Measurements from ENCODE around the gene KIF21B. TPM values are rescaled to one million over a fixed set of nuclear protein-coding genes. Genes with fewer than 3 reads are reported as not detected.

The KIF21B gene
- total RNA-seq, 2 donors from 2014 or later = 1.6 to 3.4 TPM

- Histone ChIP-seq H3K36me3 (replicated peaks in 1 of 2; ENCODE audit: insufficient read depth in 1 of 2, low read depth in 2 of 2) (no peaks in the 10 kb centered on the region), H3K4me3 (no peak overlapping the region), H3K27ac (no peak overlapping the region), H3K9me3 (no peaks in the 10 kb centered on the region), H3K27me3 (no peaks in the 10 kb centered on the region), H3K4me1 (no peaks in the 10 kb centered on the region)
- no peak for TF ChIP-seq POLR2A (IDR thresholded peaks at IDR 0.05)
- no peak for TF ChIP-seq CTCF (IDR thresholded peaks at IDR 0.05)
- intact Hi-C loops (cut with DNase I) = no loop called here
- WGBS, 2 donors = 56 to 91% methylated on average over 1 of the region's 1 CpG
- DNase-seq = no peak
- no peak for ATAC-seq
Observed at GRCh38 chr1:200923601-200924000, 99.9 kb downstream of the KIF21B start.

DNA sequence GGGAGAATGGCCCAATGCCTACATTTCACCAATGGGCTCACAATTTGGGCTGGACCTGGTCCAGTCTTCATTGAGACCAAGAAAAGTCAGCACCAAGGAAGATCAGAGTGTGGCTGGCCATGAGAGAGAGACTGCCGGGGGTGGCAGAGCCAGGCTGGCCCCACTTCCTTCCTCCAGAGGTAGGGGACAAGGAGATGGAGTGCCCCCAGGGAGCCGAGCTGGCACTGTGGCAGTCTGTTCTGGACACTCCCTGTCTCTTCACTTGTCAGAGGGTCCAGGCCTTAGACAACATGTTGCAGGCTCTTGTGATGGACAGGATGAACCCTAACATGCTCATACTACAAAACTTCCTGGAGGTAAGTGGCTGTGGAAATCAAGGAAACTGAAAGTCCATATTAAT, 101.1 kb downstream of the KIF21B start:
- TF ChIP-seq CTCF (IDR thresholded peaks at IDR 0.05) (no peak), POLR2A (IDR thresholded peaks at IDR 0.05) (no peak)
- no peak for DNase-seq
- Histone ChIP-seq H3K36me3 (replicated peaks in 1 of 2; ENCODE audit: insufficient read depth in 1 of 2, low read depth in 2 of 2) (no peaks in the 10 kb centered on the region), H3K4me3 (no peak overlapping the region), H3K27me3 (no peaks in the 10 kb centered on the region), H3K9me3 (no peaks in the 10 kb centered on the region), H3K27ac (no peak overlapping the region), H3K4me1 (no peaks in the 10 kb centered on the region)
- 74 to 80% methylated on average over 2 of the region's 2 CpGs for WGBS, 2 donors
- intact Hi-C loops (cut with DNase I) = no loop called here
- no peak for ATAC-seq

- Histone ChIP-seq H3K27ac (no peak overlapping the region), H3K36me3 (replicated peaks in 1 of 2; ENCODE audit: insufficient read depth in 1 of 2, low read depth in 2 of 2) (no peaks in the 10 kb centered on the region), H3K9me3 (no peaks in the 10 kb centered on the region), H3K27me3 (no peaks in the 10 kb centered on the region), H3K4me1 (no peaks in the 10 kb centered on the region), H3K4me3 (no peak overlapping the region)
- ATAC-seq = no peak
- no peak for TF ChIP-seq CTCF (IDR thresholded peaks at IDR 0.05)
- no peak for TF ChIP-seq POLR2A (IDR thresholded peaks at IDR 0.05)
- intact Hi-C loops (cut with DNase I) = no loop called here
- WGBS, 2 donors = 83% methylated on average over 9 of the region's 9 CpGs
- DNase-seq = no peak
Observed at GRCh38 chr1:200921571-200922110, 101.9 kb downstream of the KIF21B start.

Small RNA genes lying within 50 kb of the gene (small RNA-seq; reads per million reads assigned to genes)
- not detected for gene RNU6-704P

Other genes with a start within 250 kb of the KIF21B start
- gene GPR25, start 150.7 kb downstream of the KIF21B start, total RNA-seq = 1 to 10 TPM in 1 of 2 donors, not detected in 1; 1.3 TPM
- gene INAVA, start 128.8 kb downstream of the KIF21B start, total RNA-seq = 10 to 100 TPM; 22.1 to 30.7 TPM
- under 1 TPM in 1 of 2 donors, not detected in 1; under 0.01 TPM for gene CACNA1S, start 88.7 kb upstream of the KIF21B start, total RNA-seq
- gene ASCL5, start 103.5 kb upstream of the KIF21B start, total RNA-seq = 1 to 10 TPM; 1.0 to 4.6 TPM
- gene TMEM9, start 130.8 kb upstream of the KIF21B start, total RNA-seq = 10 to 100 TPM; 56.6 to 70.5 TPM
- 10 to 100 TPM in 1 of 2 donors, 1 to 10 TPM in 1; 6.9 to 23.1 TPM for gene IGFN1, start 167.1 kb upstream of the KIF21B start, total RNA-seq